GM19240 (cell line): Measurements from ENCODE around the gene ACKR1.

Experiments used
- DNase-seq: peaks from one replicate; pipeline ENCODE4 v3.0.0; 2011; ENCODE audit warnings: low spot score; ENCODE audit not compliant: insufficient read length

The ACKR1 gene

GRCh38 chr1:159187647-159188374, 16.9 kb upstream of the ACKR1 start:
- DNase-seq, result no peak

- peak; percentile 36 for DNase-seq
These were observed 16.3 kb upstream of the ACKR1 start for GRCh38 chr1:159188375-159188788.

GRCh38 chr1:159190441-159190840, 14.2 kb upstream of the ACKR1 start:
- no peak for DNase-seq

- no peak for DNase-seq
These were observed 8.1 kb upstream of the ACKR1 start for GRCh38 chr1:159196543-159196942.

GRCh38 chr1:159197561-159198557, 6.8 kb upstream of the ACKR1 start:
- peak; percentile 41 for DNase-seq

- no peak for DNase-seq
These were observed 4.8 kb upstream of the ACKR1 start for GRCh38 chr1:159199901-159200300.

GRCh38 chr1:159200769-159201168, 3.9 kb upstream of the ACKR1 start:
- DNase-seq, result no peak

GRCh38 chr1:159201642-159202041, 3.0 kb upstream of the ACKR1 start:
- DNase-seq, result no peak

GRCh38 chr1:159203610-159204009, 1.1 kb upstream of the ACKR1 start:
- no peak for DNase-seq

GRCh38 chr1:159205225-159205624, 550 bp downstream of the ACKR1 start:
- no peak for DNase-seq

- no peak for DNase-seq
These were observed 1.4 kb downstream of the ACKR1 start for GRCh38 chr1:159206110-159206509.

- no peak for DNase-seq
These were observed 2.4 kb downstream of the ACKR1 start for GRCh38 chr1:159207080-159207479.

- DNase-seq, result no peak
These were observed 3.1 kb downstream of the ACKR1 start for GRCh38 chr1:159207774-159208173.

GRCh38 chr1:159208175-159208825, 3.6 kb downstream of the ACKR1 start:
- DNase-seq, result no peak

- no peak for DNase-seq
These were observed 4.4 kb downstream of the ACKR1 start for GRCh38 chr1:159209061-159209460.

- DNase-seq, result no peak
These were observed 6.9 kb downstream of the ACKR1 start for GRCh38 chr1:159211331-159212136.

GRCh38 chr1:159212596-159212995, 7.9 kb downstream of the ACKR1 start:
- DNase-seq, result no peak

- DNase-seq, result peak; percentile 38
These were observed 9.6 kb downstream of the ACKR1 start for GRCh38 chr1:159214149-159214760.

GRCh38 chr1:159218649-159219636, 14.3 kb downstream of the ACKR1 start:
- no peak for DNase-seq
